Activated CD4-positive, CD25-positive, alpha-beta regulatory T cell treated with anti-CD3 and anti-CD28 coated beads, Interleukin-2, amount 50 U/mL, for 24 hours (primary cell): ENCODE results near the gene DNAJC17.

Experiments
- ATAC-seq, 2 donors: fragments of 150-1000 bp; cut with Tn5 transposase; one replicate each; pipeline ENCODE4 v1.10.0; 2021; ENCODE audit warnings: mild to moderate bottlenecking in 1 of 2, moderate library complexity in 1 of 2

The DNAJC17 gene

DNA sequence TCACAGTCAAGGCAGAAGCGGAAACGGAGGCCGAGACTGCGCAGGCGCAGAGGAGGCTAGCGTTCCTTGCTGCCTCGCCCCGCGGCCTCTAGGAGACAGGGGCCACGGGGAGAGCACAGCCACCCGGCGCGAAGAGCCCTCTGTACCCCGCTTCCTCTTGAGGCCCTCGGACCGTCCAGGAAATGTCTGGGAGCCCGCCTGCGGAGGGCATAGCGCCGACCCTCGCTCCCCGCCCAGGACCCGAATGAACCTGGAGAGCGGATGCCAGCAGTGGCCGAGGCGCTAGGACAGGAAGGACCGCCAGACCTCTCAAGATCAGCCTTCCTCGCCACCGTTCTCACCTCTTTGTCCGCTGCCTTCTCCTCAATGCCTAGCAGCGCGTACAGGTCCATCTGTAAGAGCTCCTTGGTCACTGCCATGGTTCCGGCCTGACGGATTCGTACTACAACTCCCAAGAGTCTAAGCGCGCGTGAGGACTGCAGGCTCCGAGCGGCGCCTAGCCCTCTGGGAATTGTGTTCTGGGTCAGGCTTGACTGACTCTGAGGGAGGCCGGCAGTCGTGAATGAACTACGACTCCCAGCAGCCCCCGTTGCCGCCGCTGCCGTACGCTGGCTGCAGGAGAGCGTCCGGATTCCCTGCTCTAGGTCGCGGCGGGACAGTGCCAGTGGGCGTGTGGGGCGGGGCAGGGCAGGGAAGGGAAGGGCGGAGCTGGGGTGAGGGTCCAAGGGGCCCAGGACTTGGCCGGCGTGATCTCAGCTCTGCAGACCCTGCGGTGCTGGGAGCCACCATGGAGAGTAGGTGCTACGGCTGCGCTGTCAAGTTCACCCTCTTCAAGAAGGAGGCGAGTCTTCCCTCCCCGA lies at the start of gene DNAJC17, which contains the start of gene ZFYVE19:
DNAJC17 (minus strand) TSS at position 446 of the 860 bp plus-strand sequence; CDS start at position 419, 27 bp downstream.
ZFYVE19 (plus strand) TSS at position 62 of the 860 bp plus-strand sequence; CDS start at position 563, 501 bp downstream.
- ATAC-seq: peak; percentile 97 to 98

- no peak for ATAC-seq
Observed at GRCh38 chr15:40856746-40857145, 49.5 kb upstream of the DNAJC17 start.

DNA sequence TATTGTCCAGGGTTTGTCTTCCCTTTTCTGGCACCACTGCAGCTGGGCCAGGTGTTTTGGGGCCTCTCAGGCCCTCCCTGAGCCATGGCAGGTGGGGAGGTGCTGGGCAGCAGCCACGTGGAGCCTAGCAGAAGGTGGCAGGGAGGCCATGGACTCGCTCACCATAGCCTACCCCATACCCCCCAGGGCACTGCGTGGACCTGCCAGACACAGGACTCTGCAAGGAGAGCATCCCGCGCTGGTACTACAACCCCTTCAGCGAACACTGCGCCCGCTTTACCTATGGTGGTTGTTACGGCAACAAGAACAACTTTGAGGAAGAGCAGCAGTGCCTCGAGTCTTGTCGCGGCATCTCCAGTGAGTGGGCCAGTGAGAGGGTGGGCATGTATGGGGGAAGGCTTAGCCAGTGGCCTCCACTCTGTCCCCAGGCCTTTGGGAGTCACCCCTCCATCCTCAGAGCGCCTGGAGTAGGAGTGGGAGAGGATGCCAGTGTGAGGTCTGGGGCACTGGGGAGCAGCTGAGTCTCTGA lies 48.5 kb upstream of the DNAJC17 start:
- no peak for ATAC-seq

DNA sequence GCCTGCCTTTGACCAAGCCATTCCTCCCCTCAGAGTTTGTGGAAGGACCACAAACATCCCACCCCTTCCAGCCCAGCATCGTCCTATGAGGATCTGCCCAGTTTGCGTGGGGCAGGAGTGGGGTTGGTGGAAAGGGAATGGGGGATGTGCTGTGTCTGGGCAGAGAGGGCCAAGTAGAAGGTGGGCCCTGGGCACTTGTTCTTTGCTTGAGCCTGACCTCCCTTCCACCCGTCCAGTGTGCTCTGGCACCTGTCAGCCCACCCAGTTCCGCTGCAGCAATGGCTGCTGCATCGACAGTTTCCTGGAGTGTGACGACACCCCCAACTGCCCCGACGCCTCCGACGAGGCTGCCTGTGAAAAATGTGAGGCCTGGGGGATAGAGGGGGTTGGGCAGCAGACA lies 46.9 kb upstream of the DNAJC17 start:
- ATAC-seq: no peak

DNA sequence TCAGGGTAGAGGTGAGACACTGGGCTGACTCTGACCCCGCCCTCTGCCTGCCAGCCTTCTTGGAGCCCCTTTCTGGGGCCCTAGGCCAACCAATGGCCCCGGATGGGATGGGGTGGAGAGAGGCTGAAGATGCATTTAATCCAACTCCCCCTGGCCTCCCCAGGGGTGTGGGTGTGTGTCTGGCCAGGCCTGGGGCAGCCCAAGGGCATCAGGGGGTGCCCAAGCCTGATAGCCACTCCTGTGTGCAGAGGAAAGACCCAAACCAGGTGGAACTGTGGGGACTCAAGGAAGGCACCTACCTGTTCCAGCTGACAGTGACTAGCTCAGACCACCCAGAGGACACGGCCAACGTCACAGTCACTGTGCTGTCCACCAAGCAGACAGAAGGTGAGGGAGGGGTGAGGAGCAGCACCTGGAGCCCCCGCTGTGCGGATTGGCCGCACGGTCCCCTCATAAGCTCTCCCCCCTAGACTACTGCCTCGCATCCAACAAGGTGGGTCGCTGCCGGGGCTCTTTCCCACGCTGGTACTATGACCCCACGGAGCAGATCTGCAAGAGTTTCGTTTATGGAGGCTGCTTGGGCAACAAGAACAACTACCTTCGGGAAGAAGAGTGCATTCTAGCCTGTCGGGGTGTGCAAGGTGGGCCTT lies 46.1 kb upstream of the DNAJC17 start:
- no peak for ATAC-seq

- ATAC-seq: no peak
Observed at GRCh38 chr15:40852529-40852928, 45.3 kb upstream of the DNAJC17 start.

- no peak for ATAC-seq
Observed at GRCh38 chr15:40850576-40851112, 43.4 kb upstream of the DNAJC17 start.

- ATAC-seq: no peak
Observed at GRCh38 chr15:40847223-40847961, 40.1 kb upstream of the DNAJC17 start.

DNA sequence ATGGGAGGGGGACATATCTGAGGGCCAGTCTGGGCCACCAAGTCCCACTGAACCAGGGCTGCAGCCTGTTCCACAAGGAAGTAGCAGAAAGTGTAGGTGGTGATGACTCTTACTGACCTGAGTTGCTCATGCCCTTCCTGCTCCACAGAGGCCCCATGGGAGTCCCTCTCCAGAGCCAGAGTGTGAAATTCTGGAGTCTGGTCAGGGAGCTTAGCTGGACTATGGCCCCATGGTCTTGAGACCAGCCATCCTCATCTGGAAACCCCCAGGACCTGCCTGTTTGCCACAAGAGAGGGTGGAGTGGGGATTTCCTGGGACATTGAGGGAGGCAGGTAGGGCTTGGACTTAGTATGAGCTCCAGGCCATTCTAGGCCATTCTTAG lies 39.6 kb upstream of the DNAJC17 start:
- no peak for ATAC-seq

DNA sequence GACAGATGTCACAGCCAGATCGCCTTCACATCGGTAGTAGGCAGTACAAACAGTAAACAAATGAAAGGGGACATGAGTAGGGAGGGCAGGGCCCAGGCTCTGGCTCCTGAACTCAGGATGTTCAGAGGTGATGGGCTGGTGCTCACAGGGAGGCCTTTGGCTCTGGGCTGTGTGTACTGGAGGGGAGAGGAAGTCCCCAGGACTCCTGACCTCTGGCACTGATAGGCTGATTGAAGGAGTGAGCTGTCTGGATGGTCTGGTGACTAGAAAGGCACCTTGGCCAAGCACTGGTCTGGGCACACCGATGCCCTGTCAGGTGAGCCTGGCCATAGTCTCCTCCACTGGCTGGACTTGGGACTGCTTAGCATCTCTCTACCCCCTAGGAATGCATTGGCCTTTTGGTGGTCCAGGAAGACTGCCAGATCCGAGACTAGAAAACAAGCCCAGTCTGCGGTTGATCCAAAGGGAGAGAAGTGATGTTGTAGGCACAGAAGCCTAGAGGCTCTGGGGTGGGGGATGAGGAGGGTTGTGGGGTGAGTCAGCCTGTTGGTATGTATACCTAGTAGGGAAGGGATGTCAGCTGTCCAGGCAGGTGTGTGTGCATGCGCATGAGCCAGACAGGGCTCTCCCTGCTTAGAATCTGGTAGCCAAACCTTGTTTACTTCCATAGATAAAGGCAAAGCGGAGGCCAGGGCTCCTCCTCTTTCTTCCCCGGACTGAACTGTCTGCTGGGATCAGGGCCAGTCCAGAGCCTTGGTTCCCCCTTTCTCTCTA lies 38.4 kb upstream of the DNAJC17 start:
- no peak for ATAC-seq

- no peak for ATAC-seq
Observed at GRCh38 chr15:40845036-40845435, 37.8 kb upstream of the DNAJC17 start.

GRCh38 chr15:40844696-40845030 lies 37.4 kb upstream of the DNAJC17 start:
- peak; percentile 45 to 48 for ATAC-seq

DNA sequence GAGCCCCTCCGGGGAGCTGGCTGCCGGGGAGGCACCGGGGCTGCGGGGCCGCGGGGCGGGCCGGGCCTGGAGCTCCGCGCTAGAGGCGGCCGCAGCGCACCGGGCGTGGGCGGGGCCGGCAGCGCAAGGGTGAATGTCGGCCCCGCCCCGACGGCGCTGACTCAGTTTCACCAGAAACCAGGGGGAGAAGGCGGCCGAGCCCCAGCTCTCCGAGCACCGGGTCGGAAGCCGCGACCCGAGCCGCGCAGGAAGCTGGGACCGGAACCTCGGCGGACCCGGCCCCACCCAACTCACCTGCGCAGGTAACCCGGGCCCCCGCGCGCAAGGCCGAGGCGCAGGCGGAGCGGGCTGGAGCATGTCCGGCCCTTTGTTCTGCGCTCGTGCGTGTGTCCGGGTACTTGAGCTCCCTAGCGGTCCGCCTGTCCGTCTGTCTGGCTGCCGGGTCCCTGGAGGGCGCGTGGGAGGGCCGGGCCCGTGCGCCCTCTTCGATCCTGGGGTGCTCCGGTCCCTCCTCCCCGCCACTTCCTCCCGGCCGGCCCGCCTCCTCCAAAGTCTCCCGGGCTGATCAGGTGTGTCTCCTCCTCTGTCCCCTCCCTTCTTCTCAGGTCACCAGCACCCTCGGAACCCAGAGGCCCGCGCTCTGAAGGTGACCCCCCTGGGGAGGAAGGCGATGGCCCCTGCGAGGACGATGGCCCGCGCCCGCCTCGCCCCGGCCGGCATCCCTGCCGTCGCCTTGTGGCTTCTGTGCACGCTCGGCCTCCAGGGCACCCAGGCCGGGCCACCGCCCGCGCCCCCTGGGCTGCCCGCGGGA lies 36.8 kb upstream of the DNAJC17 start, which contains the start of gene SPINT1:
SPINT1 (plus strand) TSS at position 164 of the 811 bp plus-strand sequence; CDS start at position 671, 507 bp downstream.
- ATAC-seq: peak; percentile 74 to 75

- no peak for ATAC-seq
Observed at GRCh38 chr15:40843261-40843884, 36.1 kb upstream of the DNAJC17 start.

DNA sequence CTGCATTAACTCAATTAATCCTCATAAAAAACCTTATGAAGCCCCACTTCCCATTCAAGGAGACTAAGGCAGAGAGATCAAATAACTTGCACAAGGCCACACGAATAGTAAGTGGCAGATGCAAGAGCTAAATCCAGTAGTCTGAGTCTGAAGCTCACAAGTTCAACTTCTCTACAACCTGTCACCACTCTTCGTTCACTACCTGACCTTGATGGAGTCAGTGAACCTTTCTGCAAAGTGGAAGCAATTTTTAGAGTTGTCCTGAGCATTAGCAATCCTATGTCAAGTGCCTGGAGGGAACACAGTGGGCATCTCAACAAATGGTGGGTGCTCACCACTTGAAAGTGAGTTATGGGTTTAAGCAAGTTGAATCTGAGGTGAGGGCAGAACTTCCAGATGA lies 34.5 kb upstream of the DNAJC17 start:
- ATAC-seq: no peak

DNA sequence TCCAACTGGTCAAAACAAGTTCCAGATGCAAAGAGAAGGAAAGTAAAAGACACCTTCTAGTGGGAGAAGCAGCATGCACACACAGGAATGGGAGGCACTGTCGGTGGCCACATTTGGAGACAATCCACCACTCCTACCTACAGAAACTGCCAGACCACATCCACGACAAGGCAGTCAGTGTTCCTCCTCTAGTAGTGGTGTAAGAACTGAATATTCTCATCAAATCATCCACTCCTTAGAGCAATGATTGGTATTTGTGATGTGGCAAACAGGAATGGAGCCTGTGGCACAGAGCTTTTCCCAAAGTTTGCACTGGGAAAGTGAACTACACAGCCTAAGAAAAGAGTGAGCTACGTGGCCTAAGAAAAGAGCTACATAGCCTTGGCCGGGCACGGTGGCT lies 31.5 kb upstream of the DNAJC17 start:
- ATAC-seq: no peak

DNA sequence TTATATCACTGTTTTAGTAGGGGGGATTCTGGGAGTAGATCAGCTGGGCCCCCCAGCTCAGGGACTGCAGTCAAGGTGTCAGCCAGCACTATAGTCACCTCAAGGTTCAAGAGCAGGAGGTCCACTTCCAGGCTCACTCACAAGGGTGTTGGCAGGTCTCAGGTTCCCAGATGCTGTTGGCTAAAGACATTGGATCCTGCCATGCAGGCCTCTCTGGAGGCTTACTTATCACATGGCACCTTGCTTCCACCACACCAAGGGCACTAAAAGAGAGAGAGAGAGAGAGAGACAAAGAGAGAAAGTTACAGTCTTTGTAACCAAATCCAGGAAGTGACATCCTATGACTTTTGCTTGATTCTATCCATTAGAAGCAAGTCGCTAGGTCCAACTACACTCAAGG lies 28.7 kb upstream of the DNAJC17 start:
- no peak for ATAC-seq

DNA sequence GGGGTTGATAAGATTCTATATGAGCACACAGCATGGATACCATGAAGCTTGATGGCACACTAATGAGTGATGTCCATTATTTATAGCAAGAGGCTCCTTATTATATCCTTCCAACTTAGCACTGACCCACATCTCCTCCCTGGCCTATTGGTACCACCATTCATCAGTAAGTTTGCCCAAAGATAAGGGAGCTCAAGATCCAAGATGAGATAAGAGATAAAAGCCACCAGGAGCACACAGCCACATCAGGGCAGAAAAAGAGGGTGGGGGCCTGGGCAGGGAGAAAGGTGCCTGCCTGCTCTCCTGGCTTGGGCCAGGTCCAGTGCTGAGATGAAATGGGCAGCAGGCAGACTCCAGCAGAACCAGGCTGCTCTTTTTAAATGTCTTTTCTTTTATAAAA lies 25.6 kb upstream of the DNAJC17 start:
- no peak for ATAC-seq

GRCh38 chr15:40831861-40832260 lies 24.6 kb upstream of the DNAJC17 start:
- ATAC-seq: no peak

- no peak for ATAC-seq
Observed at GRCh38 chr15:40830884-40831283, 23.6 kb upstream of the DNAJC17 start.

DNA sequence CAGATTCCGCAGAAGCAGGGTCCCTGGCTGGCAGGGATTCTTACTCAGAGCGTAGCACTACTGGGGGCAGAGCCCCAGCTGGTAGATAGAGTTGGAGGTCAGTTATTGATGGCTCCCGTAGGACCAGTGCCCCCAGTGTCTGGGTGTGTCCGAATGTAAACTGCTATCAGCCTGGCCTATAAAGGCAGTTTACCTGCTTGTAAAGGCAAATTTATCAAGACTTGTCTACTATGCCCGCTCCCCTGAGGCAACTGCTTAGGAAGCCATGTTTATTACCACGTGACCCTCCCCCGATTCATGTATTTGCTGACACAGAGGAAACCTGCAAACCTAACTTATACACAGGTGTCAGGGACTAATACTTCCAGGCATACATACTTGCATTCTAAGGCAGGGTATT lies 21.8 kb upstream of the DNAJC17 start:
- ATAC-seq: no peak
